Hypothalamus (tissue), 51 donors: ENCODE data around the gene MMS22L.
A peak's percentile ranks its signal among the peaks of the same experiment; 100 is the strongest.
"Not testable (repeated sequence)": the region's sequence is repeated elsewhere in the genome, so short reads cannot be mapped to it uniquely, and the experiment has no call there.

Experiments
- DNase-seq, 51 donors: peaks; one replicate each; lab custom pipeline; 2025; lab: John Stamatoyannopoulos, UW

MMS22L gene

DNA sequence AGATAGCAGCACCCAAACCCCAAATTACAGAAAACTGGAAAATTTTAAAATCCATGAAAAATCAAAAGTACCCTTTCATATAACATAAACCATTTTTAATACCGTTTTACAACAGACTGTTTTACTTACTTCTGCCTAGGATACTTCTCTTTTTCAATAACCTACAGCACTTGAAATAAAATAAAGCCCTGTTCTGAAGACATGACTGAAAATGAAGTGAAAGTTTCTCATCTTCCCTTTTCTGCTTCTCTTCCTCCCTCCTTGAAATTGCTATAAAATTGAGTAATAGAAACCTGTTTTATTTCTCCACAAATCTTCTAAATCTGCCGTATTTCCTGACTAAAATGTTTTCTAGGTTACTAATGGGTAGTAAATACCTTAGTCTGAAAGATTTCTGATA is 20.3 kb downstream of the MMS22L start:
- no peak for DNase-seq

DNA sequence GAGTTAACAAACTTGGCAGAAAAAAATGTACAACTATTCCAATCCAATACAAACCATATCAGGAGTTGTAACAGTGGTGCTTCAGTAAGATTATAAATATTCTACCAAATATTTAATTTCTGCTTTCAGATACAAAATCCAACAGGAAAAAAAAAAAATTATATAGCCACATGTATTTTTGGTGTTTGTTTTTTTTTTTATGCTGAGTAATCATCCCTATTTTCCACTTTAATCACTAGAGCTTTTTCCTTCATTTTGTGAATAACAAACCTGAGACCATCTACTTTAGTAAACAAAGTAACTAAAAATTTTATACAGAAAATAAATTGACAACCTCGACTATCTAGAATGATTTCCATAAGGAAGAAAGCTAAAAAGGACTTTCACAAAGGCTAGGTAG is 36.2 kb downstream of the MMS22L start:
- DNase-seq = no peak

DNA sequence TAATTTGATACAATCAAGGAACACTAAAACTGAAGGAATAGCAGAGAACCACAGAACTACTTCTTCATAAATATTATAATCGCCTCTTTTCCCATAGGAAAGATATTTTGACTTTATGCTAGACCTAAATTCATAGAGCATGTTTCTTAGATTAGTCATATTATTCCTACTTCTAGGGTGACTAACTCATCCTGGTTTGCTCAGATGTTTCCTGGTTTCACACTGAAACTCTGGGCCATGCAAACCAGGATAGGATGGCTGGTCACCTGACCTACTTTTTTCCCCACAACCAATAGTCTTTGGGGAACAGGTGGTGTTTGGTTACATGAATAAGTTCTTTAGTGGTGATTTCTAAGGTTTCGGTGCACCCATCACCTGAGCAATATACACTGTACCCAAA is 42.8 kb downstream of the MMS22L start:
- DNase-seq = no peak

DNA sequence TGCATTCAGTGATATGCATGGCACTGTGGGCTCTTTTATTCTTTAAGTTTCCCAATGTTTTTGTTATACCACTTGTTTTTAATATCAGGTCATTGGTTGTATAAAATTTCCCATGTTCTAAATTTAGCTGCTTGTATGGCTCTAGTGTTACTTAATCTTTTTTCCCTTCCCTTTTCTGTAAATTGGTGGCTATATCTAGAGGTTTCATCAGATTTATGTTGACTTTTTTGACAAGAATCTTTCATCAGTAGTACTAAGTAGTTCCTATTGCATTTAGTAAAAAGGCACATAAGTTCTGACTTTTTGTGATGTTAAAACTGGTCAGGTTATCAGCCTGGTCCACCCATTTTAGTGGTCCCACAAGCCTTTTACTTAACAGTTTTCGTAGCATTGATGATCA is 51.1 kb downstream of the MMS22L start:
- no peak for DNase-seq

DNA sequence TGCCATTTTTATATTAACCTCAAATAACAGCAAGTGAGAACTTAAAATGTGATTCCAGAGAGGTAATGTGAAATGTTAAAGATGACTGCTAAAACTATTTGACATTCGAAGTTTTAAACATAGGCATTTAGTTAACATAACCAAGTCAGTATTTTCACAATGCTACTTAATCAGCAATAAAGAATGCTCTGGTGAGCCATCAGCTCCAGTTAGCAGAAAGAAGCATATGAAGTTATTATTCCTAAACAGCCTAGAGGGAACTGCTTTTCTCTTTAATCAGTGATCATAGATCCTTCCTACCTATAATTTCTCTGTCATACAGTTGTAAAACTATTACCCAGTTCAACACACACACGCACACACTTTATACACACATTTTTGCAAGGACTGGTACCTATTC is 60.1 kb downstream of the MMS22L start:
- DNase-seq = no peak

DNA sequence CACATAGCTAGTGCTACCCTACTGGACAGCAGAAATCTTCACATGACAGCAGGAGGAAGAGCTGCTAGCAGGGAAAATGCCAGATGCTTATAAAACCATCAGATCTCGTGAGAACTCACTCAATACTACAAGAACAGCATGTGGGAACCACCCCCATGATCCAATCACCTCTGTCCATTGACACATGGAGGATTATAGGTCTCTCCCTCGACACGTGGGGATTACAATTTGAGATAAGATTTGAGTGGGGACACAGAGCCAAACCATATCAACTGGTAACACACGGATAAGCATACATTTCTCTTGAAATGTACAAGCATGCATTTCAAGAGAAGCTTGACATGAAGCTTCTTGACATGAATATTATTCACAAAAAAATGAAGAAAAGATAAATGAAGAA is 64.1 kb downstream of the MMS22L start:
- DNase-seq = no peak

DNA sequence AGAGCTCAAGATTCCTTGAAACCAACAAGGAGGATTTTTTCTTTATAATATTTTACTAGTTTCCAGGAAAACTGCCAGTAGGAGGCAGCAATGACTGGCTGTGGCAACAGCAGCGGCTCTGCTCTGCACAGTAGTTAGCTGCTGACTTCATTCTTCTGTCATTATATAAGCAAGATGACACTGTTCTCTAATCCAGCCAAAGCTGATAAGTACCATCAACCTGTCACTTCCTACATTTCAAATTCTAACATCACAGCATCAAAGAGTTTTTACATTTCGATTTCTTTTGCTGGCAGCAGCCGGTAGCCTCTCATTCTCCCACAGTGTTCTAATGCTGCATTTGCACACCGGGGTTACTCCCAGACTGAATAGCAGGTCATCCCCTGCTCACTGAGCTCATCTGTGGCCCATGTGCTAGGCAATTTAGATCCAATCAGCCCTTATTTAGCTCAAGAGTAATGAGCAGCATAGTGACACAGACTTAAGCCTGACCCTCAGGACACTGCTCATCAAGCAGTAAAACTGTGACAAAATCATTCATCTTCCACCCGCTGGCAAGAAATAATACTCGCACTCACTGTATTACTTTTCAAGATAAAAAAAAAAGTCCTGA is 67.8 kb downstream of the MMS22L start:
- DNase-seq = peak in 38 of 51 donors; percentile 1 to 72 (median 26)

DNA sequence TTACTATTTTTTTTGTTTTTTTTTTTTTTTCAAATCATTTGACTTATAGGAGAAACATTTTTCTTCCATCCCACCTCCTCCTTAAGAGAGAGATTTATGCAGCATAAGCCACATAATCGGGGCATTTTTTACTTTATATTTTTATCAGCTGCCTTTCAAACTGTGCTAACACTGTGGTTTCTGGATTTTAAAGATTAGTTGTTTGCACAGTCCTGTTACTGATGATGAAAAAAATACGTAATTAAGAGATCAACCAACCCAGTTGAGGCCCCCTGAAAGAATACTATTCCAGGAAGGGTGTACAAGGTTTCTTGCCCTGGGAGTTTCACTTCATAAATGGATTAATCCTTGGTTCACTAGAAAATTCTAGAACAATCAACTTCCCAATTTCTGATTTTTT is 68.3 kb downstream of the MMS22L start:
- DNase-seq = no peak

DNA sequence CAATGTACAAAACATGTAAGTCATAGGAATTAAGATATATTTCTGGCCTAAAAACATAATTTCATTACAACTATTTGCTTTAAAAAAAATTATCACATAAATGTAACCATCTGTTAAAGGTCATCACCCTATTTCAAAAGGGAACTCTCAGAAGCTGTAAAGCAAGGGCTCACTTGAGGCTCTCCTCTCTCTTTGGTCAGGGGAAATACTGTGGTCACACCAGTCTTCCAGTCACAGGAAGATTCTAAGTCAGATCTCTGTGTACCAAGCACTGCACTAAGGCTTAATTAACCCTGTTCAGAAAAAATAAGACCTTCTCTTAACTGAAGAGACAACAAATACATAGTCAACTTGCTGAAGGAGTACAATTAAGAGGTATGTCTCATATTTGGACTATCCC is 75.6 kb downstream of the MMS22L start:
- no peak for DNase-seq

DNA sequence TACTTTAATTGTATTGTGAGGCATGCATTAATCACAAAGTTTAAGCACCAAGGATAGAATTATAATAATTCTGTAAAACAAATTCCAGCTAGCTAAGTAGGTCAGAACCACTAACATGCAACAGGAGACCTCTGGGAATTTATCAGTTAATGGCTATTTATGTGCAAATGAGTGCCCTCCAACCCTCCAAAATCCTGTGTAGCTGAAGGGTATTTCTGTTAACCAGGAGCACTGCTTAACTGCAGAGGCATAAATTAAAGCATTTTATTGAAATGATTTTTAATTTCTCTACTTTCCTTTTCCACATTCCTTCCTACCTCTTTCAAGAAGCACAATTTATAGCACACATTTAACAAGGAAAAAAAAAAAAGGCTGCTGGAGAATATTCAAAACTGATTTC is 77.0 kb downstream of the MMS22L start:
- DNase-seq = no peak

DNA sequence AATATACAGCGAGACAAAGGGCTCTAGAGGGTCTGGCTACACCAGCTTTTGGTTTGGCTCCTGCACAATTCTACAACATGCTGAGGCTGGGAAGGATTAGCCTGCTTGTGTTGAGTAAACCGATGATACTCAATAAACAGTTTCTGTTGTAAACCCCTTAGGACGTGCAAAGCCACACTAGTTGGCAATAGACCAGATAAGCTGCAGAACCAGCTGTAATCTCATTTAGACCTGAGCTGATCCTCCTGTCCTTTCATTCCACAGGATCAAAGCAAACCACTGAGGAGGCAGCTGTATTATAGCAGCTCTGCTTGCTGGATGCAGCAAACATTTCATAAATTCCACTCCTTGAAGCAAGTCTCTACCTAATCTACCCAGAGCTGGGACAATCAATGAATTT is 79.7 kb downstream of the MMS22L start:
- DNase-seq = no peak

DNA sequence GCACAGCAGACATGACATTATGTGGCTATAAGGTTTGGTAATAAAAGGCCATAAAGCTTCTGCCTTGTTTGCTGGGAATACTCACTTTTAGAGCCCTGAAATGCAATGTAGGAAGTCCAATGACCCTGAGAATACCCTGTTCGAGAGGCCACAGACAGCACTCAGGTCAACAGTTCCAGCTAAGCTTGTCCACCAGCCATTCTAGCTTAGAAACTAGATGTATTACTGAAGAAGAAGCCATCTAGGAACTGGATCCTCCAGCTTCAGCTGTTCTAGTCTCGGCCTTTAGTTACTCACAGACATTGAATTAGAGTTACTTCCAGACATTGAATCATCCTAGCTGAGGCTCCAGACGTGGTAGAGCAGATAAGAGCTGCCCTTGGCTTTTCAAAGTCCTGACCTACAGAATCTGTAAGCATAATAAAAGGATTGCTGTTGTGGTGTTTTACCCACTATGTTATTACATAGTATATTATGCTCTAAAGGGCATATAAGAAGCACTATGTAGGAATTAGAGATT is 84.9 kb downstream of the MMS22L start:
- no peak for DNase-seq

DNA sequence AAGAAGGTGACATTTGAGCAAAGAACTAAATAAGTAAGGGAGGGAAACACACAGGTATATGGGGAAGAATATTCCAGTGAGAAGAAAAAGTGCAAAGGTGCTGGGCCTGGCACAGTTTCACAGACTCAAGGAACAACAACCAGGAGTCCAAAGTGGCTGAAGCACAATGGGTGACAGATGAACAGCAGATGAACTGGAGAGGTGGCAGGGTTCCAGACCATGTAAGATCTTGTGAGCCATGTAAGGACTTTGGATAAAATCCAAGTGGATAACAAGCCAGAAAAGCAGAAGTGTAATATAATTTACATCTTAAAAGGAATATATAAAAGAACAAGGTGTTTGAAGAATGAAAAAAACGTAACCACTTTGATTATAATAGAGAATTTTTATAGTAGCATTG is 87.9 kb downstream of the MMS22L start:
- no peak for DNase-seq

DNA sequence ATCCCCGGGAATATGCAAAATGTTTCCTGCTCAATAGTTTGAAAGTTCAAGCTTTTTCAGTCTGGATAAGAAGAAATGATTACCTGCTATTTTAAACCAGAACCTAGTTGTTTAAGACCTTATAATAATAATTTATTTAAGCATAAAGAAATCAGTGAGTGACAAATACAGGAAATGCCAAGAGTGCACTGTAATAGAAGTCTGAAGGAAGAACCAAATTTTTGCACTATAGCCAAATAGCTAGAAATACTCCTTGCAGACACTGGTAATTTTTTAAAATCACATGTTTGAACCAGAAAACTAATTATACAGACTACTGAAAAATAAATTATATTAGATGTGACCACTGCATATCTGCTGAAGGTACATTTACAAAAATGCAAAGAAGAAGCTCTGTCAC is 93.2 kb downstream of the MMS22L start:
- DNase-seq = no peak

DNA sequence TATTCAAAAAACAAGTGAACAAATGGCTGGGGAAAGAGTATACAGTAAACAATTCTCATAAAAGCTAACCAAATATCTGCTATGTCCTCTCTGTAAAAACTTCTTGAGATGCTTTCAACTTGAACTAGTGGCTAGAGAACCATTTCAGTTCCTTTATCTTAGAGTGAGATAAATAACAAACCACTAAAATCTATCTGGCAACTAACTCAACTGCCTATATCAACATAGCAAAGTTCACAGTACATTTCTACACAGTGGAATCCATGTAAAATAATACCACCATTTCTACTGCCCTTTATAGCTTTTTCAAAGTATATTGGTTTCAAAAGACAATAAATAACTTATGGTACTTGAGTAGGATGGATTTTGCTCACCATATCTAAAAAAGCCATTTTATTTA is 95.1 kb downstream of the MMS22L start:
- no peak for DNase-seq

DNA sequence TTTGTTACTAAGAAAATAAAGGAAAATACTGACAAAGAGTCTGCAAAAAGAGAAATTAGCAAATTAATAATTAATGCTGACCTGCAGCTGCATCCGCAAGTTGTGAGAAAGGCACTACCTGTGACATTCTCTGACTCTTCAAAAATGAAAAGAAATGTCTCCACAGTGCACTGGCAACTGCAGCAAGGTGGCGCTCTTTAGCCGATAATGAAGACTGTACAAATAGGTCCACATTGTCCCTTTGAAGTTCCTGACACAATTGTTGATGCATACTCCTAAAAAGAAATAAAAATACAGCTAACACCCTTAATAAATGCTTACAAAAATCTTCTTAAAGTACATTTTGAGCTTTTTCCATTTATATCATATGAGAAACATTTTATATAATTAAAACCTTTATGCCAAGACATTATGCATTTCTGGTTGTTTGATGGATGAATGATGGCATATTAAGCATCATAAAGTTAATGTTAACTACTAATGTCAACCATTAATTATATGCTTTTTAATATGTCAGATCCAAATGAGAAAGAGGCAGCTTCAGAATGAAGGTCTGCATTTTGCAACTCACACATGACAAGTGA is 96.5 kb downstream of the MMS22L start:
- peak in 46 of 51 donors; percentile 0 to 81 (median 24) for DNase-seq

DNA sequence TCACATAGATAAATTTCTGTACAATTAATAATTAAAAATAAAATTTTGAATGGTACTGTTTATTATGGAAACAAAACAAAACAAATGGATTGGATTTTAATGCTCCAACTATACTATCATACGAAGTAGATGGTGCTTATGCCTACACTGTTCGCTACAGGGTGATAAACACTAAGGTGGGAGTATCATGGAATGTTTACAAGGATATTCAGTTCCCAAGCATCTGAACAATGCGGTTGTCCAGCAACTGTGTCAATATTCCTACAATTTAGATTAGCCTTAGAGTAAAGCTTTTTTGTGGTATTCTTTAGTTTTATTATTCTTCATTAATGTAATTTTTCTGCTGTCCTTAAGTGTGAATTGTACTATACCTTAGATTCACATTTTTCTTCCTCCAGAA is 105.1 kb downstream of the MMS22L start:
- DNase-seq = no peak

DNA sequence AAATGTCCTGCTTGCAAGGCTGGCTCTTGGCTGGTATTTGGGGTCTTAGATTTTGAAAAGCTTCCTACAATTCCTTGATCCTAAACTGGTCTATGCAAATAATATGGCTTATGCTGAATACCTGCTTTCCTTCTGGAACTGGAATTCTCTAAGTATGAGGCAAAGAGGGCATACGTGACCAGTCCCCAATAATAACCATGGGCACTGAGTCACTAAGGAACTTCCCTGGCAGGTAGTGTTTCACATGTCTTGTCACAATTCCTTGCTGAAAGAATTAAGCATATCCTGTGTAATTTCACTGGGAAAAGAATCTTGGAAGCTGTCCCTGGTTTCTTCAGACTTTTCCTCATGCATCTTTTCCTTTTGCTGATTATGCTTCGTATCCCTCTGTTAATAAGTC is 106.5 kb downstream of the MMS22L start:
- no peak for DNase-seq

DNA sequence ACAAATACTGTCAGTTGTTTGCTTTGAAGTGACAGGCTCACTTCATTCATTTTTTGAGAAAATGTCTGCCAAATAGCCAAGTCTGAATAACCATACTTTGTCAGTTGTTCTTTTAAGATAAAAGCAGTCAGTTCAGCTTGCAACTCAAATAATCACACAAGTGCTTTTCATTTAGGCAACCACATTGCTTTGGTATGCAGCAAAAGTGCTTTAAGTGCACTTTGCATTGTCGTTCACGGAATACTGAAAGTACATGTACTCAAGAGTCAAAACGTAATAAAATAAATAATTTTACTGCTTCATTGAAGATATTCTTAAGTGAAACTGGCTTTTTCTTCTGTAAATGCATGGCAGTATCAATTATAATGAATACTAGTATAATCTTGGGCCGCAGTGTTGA is 107.2 kb downstream of the MMS22L start:
- DNase-seq = no peak

DNA sequence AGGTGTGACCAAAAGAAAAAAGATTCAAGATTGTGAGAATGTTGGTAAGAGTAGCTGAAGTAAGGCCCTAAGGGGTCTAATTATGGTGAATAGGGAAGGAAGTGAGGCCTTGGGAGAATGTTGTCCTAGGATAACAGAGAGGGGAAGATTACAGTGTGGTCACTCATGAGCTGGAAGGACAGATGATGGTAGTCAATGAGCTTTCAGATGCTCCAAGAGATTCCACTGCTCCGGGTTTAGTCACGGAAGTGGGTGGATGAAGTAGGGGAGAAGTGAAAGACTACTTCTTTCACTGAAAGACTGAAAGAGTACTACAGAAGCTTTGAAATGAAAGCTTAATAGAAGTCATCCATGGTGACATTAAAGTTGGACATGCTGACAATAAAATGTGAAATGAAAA is 108.5 kb downstream of the MMS22L start:
- DNase-seq = no peak

DNA sequence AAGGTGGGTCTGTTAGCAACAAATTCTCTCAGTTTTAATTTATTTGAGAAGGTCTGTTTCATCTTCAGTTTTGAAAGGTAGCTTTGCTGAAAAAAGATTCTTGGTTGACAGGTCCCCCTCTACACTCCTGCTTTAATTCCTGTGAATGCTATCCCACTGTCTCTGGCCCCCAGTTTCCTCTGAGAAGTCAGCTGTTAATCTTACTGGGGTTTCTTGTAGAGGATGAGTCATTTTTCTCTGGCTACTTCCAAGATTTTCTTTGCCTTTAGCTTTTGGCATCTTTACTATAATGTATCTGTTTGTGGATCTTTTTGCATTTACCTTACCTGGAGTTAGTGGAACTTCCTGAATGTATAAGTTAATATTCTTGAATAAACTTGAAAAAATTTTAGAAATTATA is 122.7 kb downstream of the MMS22L start:
- DNase-seq = no peak

DNA sequence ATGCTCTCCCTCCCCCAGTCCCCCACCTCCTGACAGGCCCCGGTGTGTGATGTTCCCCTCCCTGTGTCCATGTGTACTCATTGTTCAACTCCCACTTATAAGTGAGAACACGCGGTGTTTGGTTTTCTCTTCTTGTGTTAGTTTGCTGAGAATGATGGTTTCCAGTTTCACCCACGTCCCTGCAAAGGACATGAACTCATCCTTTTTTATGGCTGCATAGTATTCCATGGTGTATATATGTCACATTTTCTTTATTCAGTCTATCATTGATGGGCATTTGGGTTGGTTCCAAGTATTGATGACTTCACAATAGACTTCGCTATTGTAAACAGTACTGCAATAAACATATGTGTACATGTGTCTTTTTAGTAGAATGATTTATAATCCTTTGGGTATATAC is 127.6 kb downstream of the MMS22L start:
- not testable (repeated sequence) for DNase-seq

DNA sequence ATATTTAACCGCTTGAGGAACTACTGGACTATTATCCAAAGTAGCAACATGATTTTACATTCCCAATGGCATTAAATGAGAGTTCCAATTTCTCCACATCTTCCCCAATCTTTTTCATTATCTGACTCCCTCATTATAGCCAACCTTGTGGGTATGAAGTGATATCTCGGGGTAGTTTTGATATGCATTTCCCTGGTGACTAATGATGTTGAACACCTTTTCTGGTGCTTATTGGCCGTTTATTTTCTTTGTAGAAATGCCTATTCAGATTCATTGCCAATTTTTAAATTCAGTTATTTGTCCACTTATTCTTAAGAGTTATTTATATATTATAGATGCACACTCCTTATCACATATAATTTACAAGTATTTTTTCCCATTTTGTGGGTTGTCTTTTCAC is 129.0 kb downstream of the MMS22L start:
- no peak for DNase-seq
